GM12872 (cell line): ENCODE results near the gene CORO1C.

Source experiments
- CTCF ChIP-seq: IDR thresholded peaks from 3 replicates; pipeline ENCODE4 v1.5.1; 2011; ENCODE audit warnings: low read depth, mild to moderate bottlenecking, low read length, moderate library complexity; ENCODE audit not compliant: insufficient read depth

Gene CORO1C

GRCh38 chr12:108605690-108606406, 125.5 kb downstream of the CORO1C start:
- TF ChIP-seq CTCF, result no peak

DNA sequence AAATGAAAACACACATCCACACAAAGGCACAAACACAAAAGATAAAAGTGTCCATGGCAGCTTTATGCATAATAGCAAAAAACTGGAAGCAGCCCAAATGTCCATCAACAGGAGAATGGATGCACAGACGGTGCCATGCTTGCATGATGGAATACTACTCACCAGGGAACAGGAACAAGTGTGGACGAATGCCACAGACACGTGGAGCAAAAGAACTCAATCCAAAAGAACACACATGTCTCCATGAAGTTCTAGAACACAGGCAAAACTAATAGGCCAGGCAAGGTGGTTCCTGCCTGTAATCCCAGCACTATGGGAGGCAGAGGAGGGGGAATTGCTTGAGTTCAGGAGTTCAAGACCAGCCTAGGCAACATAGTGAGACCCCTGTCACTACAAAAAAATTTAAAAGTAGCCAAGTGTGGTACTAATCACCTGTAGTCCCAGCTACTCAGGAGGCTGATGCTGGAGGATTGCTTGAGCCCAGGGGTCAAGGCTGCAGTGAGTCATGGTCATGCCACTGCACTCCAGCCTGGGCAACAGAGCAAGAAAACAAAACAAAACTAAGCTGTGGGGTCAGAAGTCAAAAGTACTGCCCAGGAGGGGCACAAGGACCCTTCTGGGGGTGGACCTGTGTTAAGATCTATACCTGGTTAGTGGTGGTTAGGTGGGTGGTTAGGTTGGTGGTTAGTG, 126.2 kb downstream of the CORO1C start:
- no peak for TF ChIP-seq CTCF

DNA sequence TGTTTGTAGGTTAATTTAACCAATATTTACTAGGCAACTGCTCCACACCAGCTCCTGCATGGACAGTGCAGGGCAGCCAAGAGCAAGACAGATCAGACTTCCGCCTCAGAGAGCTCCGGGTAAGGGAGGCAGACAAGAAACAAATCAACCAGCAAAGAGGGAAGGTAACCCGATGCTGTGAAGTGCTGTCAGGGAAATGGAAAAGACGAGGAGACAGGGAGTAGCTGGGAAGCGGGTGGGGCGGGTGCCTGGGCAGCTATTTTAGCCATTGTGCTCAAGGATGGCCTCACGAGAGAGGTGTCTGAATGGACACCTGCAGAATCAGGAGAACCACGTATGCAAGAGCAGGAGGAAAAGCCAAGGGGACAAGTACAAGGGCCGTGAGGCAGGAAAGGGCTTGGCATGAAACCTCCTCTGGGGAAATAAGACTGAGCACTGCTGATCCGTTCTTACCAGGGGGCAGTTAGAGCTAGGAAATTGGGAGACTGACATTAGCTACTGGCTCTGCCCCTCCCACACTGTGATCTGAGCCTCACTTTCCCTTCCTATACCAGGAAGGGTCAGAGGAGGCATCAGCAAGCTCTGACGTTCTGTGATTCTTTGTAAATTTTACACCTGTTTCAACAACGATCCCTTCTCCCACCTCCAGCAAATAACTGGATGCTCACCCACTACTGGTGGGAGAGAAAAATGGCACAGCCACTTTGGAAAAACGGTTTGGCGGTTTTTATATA, 126.9 kb downstream of the CORO1C start:
- no peak for TF ChIP-seq CTCF

- TF ChIP-seq CTCF, result no peak
These were observed 127.6 kb downstream of the CORO1C start for GRCh38 chr12:108603743-108604142.

DNA sequence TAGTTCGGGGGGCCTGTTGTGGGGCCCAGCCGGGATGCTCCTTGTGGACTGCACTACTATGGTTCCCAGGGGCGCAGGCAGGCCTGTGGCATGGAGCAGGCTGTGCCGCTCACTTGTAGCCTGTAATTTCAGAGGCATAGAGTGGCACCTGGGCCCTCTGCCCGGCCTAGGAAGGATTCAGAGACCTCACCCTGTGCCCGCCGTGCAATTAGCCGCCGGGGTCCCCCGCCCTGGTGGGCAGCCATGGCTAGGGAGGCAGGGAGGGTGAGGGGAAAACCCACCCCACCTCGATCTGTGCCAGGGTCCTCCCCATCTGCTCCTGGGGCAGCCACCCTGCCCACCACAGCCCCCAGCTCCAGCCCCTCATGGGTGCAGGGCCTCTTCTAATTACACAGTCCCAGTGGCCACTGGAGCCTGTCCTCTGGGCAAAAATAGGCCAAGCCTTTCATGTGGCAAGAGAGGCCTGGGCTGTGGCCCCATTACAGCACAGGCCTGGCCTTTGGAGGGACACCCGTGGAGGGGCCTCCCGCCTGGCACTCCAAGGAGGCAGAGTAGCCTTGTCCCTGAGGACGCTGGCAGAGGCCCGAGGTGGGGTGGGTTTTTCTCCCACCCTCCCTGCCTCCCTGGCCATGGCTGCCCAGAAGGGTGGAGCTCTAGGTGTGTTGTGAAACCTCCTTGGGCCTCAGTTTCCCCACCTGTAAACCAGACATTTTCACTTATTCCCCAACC, 128.2 kb downstream of the CORO1C start:
- TF ChIP-seq CTCF, result no peak

DNA sequence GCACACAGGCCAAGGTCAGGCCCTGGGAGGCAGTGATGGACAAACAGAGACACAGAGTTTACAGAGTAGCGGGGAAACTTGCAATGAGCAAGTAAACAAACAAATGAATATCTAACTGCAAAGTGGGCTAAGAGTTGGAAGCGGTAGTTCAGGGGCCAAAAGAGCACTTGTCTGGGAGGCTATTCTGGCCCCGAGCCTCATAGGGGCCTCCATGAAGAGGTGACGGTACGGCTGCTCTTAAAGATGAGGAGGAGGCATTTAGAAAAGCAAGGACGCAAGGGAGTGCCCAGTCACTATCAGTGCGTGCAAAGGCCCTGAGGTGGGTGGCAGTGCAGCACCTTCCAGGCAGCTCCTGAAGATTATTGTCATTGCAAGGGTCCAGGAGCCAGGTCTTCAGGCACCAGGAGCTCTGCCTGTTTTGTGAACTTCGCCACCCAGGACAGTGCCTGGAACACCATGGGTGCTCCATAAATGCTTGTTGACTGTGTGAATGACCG, 129.1 kb downstream of the CORO1C start:
- no peak for TF ChIP-seq CTCF

DNA sequence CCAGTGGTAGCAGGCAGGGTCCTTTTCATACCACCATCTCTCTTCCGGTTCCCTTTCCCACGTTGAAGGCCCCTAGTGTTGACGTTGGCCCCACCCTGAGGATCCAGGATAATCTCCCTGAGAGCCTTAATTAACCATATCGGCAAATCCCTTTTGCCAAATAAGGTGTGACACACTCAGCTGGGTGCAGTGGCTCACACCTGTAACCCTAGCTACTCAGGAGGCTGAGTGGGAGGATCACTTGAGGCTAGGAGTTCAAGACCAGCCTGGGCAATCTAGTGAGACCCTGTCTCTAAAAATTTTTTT, 130.7 kb downstream of the CORO1C start:
- TF ChIP-seq CTCF, result no peak
